Heart right ventricle (tissue), 16 donors: ENCODE results near the gene ENPP7. TPM values are rescaled to one million over a fixed set of nuclear protein-coding genes. Genes with fewer than 3 reads are reported as not detected.

Source experiments
- ATAC-seq, 8 donors: fragments of 200-7000 bp; cut with Tn5 transposase; one replicate each; pipeline ENCODE4 v1.9.1; 2020; ENCODE audit warnings: mild to moderate bottlenecking in 8 of 8, moderate library complexity in 8 of 8, moderate number of reproducible peaks in 1 of 8
- DNase-seq, 2 donors: peaks; one replicate each; pipeline ENCODE4 v3.0.0-alpha.2; 2020
- H3K27ac ChIP-seq, 10 donors: fragments of 200-600 bp; sonication (generic) in 2 of 10; one replicate each; pipeline versions ENCODE4 v1.5.0 to v1.8.0; 2020 to 2022; ENCODE audit warnings: mild to moderate bottlenecking in 3 of 10
- H3K27me3 ChIP-seq, 7 donors: fragments of 200-600 bp; one replicate each; pipeline ENCODE4 v1.8.0; 2021 to 2022; ENCODE audit warnings: mild to moderate bottlenecking in 2 of 7
- H3K36me3 ChIP-seq, 9 donors: fragments of 200-600 bp; sonication (generic) in 1 of 9; one replicate each; pipeline versions ENCODE4 v1.5.0 to v1.8.0; 2020 to 2022; ENCODE audit warnings: mild to moderate bottlenecking in 2 of 9
- H3K4me1 ChIP-seq, 9 donors: fragments of 200-600 bp; sonication (generic) in 1 of 9; one replicate each; pipeline versions ENCODE4 v1.5.0 to v1.8.0; 2020 to 2022; ENCODE audit warnings: mild to moderate bottlenecking in 4 of 9
- H3K4me3 ChIP-seq, 10 donors: fragments of 200-600 bp; sonication (generic) in 2 of 10; one replicate each; pipeline versions ENCODE4 v1.5.0 to v1.8.0; 2020 to 2022; ENCODE audit warnings: mild to moderate bottlenecking in 7 of 10, moderate library complexity in 2 of 10
- H3K9me3 ChIP-seq, 11 donors: fragments of 200-600 bp in 10 of 11; sonication (generic) in 2 of 11; one replicate each; pipeline versions ENCODE4 v1.5.0 to v1.8.0; 2013 to 2022; ENCODE audit warnings: mild to moderate bottlenecking in 2 of 11, control low read depth in 1 of 11, moderate library complexity in 1 of 11
- CTCF ChIP-seq, 9 donors: fragments of 200-600 bp; sonication (generic) in 2 of 9; IDR thresholded peaks; one replicate each; pipeline versions ENCODE4 v1.5.0 to v1.8.0; 2021 to 2022; ENCODE audit warnings: antibody characterized with exemption in 9 of 9, mild to moderate bottlenecking in 5 of 9, moderate library complexity in 1 of 9
- WGBS, 2 donors: extraction: QIAGEN DNeasy Blood & Tissue Kit; methylation state at CpG; one replicate each; pipeline ENCODE4 v1.1.7; 2013; ENCODE audit warnings: inconsistent platforms in 1 of 2; 5-methylcytosine and 5-hydroxymethylcytosine counted together
- intact Hi-C, 10 donors: fragments of 100-400 bp; cut with DNase I; formaldehyde crosslinking; loops; one replicate each; pipeline versions ENCODE4 v1.11.1 to v1.14.2; 2022
- polyA plus RNA-seq, 2 donors: library from polyadenylated mRNA; stranded (reverse); fragments of 200-250 nt; gene quantifications; one replicate each; pipeline ENCODE4 v1.2.3, GENCODE V29; 2013
- total RNA-seq, 10 donors: library from RNA; stranded (reverse); fragmentation: NEBNext Ultra II Directional in 3 of 10; extraction: Animal tissue kit (Norgen Biotek cat#: 25700) in 3 of 10; gene quantifications; one replicate each; pipeline versions ENCODE4 v1.2.1 to v1.2.4, GENCODE V29; 2021 to 2023
- donor health status: Arrhythmogenic right ventricular cardiomyopathy.
- donor health status: ischemic (EF 13 %, LVEDD 7.1; RV severe dilation, severe dysfunction).
- donor health status: healthy with polysubstance abuse.
- donor health status: DM: no; HTN: yes; CAD: no.
- donor health status: DM: no; HTN: no; CAD: no.
- donor health status: ischemic (EF 25% LVEDD 6.9; RV normal size, moderate dysfunction).
- donor health status: ischemic (EF 25% LVEDD 5.7; RV mildly dilated, moderate dysfunction).
- donor health status: healthy.
- donor health status: DM: yes; HTN: yes; CAD: no.
- donor health status: Ischemic cardiomyopathy.
- donor health status: ischemic (EF 35%, LVEDD 5.7; RV mildly dilated, moderate dysfunction).
- donor health status: nonischemic (EF 11% LVEDD 7.7; RV severe dilation, severe dysfunction).
- donor health status: DM: yes; HTN: yes; CAD: no.
- donor health status: PGD.
- donor health status: ischemic (EF 29% LVEDD 5.4; RV normal size, mild dysfunction).
- donor health status: nonischemic (EF 23%, LVEDD 6.1; RV moderate dilation, normal function).

Gene ENPP7
- total and polyA plus RNA-seq, 12 donors = not detected

- peaks cover 0 to 79% (median 38%) of the 10 kb centered on the region in 7 donors for H3K27me3 ChIP-seq
- intact Hi-C loops = loop anchor here in 2 of 10 donors (2.0 to 5.0 kb wide), 2 partner anchors 31 to 36 kb away; no protein-coding TSS in a partner anchor
These were observed 47.3 kb downstream of the ENPP7 start, which contains the start of gene CBX2 for GRCh38 chr17:79777894-79778503. Gene CBX2, plus strand, starts transcription at chr17:79778148. Its CDS starts 88 bp downstream, at chr17:79778236.

GRCh38 chr17:79778504-79779083, 47.9 kb downstream of the ENPP7 start:
- TF ChIP-seq CTCF (IDR thresholded peaks at IDR 0.05) = no peak
- H3K27me3 ChIP-seq = peaks cover 0 to 73% (median 36%) of the 10 kb centered on the region in 7 donors
- peaks cover 0 to 48% (median 21%) of the 10 kb centered on the region in 9 donors for H3K4me1 ChIP-seq
- peak overlapping the region; percentile 63 to 87 (median 77) for H3K4me3 ChIP-seq
- peaks cover 0 to 5% (median 0%) of the 10 kb centered on the region in 9 donors for H3K36me3 ChIP-seq
- intact Hi-C loops = loop anchor here in 1 of 10 donors (5.0 kb wide), 1 partner anchor 36 kb away; no protein-coding TSS in a partner anchor
- peak in 3 of 8 donors; percentile 3 to 20 (median 9) for ATAC-seq
- no peaks in the 10 kb centered on the region for H3K9me3 ChIP-seq
- H3K27ac ChIP-seq = peak overlapping the region in 8 of 10 donors; percentile 65 to 81 (median 75)
- WGBS, 2 donors = 2 to 3% methylated on average over 26 to 49 of the region's 49 CpGs
- DNase-seq = peak in 1 of 2 donors; percentile 48

More at GRCh38 chr17:79777894-79778503, 47.3 kb downstream of the ENPP7 start, which contains the start of gene CBX2:
- TF ChIP-seq CTCF (IDR thresholded peaks at IDR 0.05) = no peak
- DNase-seq = peak; percentile 78 to 88
- H3K36me3 ChIP-seq = peaks cover 0 to 5% (median 0%) of the 10 kb centered on the region in 9 donors
- peak within 1 kb of the TSS; percentile 2 to 85 (median 77) for H3K27ac ChIP-seq
- peak; percentile 38 to 82 (median 70) for ATAC-seq
- H3K4me1 ChIP-seq = peaks cover 0 to 48% (median 21%) of the 10 kb centered on the region in 9 donors
- WGBS, 2 donors = 1 to 2% methylated on average over 24 to 94 of the region's 96 CpGs
- peak within 1 kb of the TSS; percentile 63 to 87 (median 77) for H3K4me3 ChIP-seq
- H3K9me3 ChIP-seq = no peaks in the 10 kb centered on the region

GRCh38 chr17:79779084-79779529, 48.4 kb downstream of the ENPP7 start:
- Histone ChIP-seq H3K9me3 (no peaks in the 10 kb centered on the region), H3K36me3 (peaks cover 0 to 8% (median 0%) of the 10 kb centered on the region in 9 donors), H3K27me3 (peaks cover 0 to 68% (median 33%) of the 10 kb centered on the region in 7 donors), H3K27ac (no peak overlapping the region), H3K4me3 (peak overlapping the region in 9 of 10 donors; percentile 66 to 87 (median 79)), H3K4me1 (peaks cover 0 to 48% (median 21%) of the 10 kb centered on the region in 9 donors)
- ATAC-seq = no peak
- intact Hi-C loops = loop anchor here in 1 of 10 donors (5.0 kb wide), 1 partner anchor 37 kb away; no protein-coding TSS in a partner anchor
- WGBS, 2 donors = 33 to 37% methylated on average over 17 of the region's 17 CpGs
- no peak for DNase-seq
- no peak for TF ChIP-seq CTCF (IDR thresholded peaks at IDR 0.05)

- 86 to 89% methylated on average over 10 of the region's 10 CpGs for WGBS, 2 donors
- no peak overlapping the region for H3K4me3 ChIP-seq
- no peak for ATAC-seq
- H3K27me3 ChIP-seq = peaks cover 0 to 60% (median 29%) of the 10 kb centered on the region in 7 donors
- peaks cover 0 to 48% (median 21%) of the 10 kb centered on the region in 9 donors for H3K4me1 ChIP-seq
- no peak overlapping the region for H3K27ac ChIP-seq
- peaks cover 0 to 14% (median 0%) of the 10 kb centered on the region in 9 donors for H3K36me3 ChIP-seq
- intact Hi-C loops = loop anchor here in 3 of 10 donors (5.0 to 10.0 kb wide), 4 partner anchors 38 to 205 kb away; no protein-coding TSS in a partner anchor
- no peaks in the 10 kb centered on the region for H3K9me3 ChIP-seq
- DNase-seq = no peak
- no peak for TF ChIP-seq CTCF (IDR thresholded peaks at IDR 0.05)
These were observed 49.1 kb downstream of the ENPP7 start for GRCh38 chr17:79779661-79780365.
